GM19455 (cell line): ENCODE data around the gene IRF1.

Experiments used
- ATAC-seq: cut with Tn5 transposase; IDR thresholded peaks from one replicate; pipeline ENCODE4 v1.9.1; 2021; ENCODE audit not compliant: unreplicated experiment

IRF1 gene

DNA sequence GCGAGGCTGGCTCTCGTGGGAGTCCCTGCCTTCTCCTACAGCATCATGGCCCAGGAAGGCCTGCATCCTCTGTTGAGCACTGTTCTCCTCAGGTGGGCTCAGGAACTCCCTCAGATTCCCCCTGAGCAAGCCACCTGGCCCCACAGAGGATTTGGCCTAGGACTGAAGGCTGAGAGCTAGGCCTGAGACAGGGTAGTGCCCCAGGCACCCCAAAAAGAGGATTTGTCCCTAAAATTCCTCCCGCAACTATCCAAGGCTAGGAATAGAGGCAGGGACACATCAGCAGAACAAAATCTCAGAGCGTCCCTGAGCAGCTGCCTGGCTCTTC is 11.0 kb upstream of the IRF1 start:
- ATAC-seq, result no peak

DNA sequence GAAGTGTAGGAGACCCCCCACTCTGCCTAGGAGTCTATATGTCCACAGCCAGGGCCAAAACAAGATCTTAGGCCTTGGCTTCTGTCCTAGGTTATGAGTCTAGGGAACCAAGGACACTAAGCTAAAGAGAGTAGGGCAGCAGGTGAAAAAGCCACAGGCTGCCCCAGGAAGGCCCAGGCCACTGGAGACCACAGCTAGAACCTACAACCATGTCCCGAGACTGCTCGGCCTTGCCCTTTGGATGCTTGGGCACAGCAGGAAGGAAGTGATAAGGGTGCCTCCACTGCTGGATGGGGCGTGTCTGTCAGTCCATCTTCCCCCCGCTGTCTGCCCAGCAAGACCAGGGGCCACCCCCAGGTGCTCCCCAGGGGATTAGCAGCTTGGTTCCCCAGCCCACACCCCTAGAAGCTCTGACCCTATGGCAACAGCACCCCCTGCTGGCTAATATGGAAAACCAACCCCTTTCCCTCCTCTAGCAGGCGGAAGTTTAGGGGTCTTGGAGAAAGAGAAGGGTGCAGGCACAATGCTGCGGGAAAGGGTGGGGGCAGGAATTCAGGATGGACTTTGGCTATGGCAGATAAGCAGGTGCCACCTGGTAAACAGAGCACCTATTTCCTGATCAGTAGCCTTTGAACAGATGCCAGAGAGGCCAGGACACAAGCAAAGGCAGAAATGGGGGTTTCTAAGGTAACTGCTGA is 10.5 kb upstream of the IRF1 start:
- ATAC-seq, result no peak

DNA sequence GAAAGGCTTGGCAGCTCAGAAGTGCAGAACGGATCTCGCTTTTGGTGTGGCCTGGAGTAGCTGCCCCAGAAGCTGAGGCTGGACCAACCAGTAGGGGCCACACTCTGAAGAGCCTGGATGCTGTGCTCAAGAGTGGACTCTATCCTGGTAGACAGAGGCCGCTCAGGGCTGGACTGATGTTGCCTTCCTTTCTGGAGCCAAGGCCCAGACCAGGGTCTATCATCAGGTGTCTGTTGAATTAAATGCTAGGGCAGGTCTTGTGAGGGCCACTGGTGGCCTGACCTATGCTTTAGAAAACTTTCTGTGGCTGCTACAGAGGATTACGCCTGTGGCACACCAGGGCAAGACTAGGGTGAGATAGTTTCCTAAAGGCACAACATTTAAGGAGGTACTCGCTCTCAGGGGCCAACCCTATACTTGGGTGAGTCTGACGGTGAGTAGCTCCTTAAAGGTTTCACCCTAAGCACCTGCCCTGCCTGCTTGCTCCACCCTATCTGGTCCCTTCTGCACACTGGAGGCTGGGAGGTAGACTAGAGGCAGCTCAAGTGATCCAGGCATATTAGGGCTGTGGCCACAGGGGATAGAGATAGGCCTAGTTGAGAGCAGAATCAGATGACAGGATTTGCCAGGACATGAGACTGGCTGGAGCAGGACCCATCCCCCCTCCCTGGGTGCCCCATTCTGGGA is 9.8 kb upstream of the IRF1 start:
- no peak for ATAC-seq

DNA sequence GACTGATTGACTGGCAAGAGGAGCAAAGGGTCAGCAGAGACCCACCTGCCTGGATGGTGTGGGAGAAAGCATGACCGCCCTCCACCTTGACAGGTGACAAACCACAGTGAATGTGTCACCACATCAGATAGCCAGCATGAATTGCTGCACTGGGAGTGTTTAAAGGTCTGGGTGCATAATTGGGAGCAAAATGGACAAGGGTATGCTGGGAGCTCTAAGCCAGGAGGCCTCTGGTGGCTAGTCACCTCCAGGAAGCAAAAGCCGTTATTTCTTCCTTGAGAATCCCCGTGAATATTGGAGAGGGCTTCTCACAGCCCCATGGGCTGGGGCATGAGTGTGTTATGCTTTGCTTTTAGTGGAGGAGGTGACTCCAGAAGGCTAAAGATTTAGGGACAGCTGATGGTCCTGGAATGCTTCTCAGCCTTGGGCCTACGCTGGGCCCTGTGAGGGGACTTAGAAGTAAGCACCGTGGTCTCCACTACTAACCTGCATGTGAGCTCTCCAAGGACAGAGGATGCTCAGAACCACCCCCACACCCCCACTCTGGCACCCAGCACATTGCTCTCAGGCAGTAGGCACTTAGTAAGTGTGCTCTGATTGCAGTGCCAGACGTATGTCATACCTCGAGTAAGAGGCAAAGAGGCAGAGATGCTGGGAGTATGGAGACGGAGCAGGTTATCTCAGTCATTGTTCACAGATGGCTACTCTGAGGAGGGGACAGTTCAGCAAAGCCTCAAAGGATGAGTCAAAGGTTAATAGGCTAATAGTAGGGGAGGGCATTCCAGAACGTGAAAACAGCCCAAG is 9.1 kb upstream of the IRF1 start:
- no peak for ATAC-seq

DNA sequence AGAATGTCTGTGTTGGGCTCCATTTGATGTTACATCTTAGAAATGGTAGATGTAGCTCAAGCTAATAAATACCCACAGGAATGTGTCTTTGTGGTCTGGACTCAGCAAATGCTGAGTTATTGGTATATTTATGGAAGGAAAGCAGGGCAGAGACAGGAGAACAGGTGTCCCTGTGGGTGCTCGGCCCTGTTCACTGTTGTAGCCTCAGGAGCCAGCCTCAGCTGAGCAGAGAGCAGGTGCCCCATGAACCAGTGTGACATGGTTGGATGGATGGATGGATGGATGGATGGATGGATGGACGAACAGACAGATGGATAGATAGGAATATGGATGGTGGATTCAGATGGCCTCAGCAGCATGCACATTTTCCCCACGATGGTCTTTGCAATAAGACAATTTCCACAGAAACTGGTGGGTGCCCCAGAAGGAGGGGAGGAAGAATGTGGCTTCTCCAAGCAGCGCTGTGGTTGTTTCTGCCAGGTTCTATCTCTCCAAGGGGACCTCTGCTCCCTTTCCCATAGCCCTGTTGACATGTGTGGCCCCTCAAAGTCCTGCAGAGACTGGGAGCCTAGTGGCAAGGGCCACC is 8.2 kb upstream of the IRF1 start:
- ATAC-seq, result no peak

DNA sequence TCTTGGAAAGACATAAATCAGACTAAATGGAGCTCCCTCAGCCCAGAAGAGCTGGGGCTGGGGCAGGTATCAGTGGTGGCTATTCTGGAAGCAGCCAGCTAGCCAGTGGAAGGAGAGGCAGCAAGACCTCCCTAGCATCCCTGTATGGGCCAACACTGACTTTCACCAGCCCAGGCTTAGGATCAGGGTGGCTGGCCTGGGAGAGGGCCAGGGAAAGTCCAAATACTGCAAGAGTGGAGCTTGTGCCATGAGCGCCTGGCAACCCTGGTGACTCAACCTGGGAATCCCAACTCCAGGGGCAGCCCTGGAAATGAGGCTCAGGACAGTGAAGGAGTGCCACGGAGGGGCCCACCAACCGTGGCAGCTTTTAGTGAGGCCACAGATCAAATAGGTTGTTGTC is 7.6 kb upstream of the IRF1 start:
- no peak for ATAC-seq

DNA sequence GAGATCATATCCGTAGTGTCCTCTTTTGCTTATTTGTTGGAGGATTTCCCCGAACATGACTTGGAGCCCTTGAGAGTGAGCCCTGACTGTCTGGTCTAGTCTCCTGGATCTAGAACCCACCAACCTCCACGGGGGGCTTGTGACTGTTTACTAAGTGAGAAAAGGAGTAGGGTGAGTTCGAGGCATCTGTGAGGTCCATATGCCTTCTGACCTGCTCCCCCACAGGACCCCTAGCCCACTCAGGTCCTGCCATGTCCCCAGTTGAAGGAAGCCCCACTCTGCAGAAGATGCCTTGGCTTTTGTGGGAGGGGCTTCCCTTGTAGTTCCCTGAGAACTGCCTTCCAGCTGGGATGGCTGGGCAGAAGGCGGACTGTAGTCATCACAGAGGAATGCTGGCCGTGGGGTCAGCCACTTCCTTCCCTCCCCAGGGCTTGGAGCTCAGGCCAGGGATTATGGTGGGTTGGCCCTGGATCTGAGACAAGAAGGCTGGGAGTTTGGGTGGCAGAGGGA is 7.0 kb upstream of the IRF1 start:
- ATAC-seq, result no peak

DNA sequence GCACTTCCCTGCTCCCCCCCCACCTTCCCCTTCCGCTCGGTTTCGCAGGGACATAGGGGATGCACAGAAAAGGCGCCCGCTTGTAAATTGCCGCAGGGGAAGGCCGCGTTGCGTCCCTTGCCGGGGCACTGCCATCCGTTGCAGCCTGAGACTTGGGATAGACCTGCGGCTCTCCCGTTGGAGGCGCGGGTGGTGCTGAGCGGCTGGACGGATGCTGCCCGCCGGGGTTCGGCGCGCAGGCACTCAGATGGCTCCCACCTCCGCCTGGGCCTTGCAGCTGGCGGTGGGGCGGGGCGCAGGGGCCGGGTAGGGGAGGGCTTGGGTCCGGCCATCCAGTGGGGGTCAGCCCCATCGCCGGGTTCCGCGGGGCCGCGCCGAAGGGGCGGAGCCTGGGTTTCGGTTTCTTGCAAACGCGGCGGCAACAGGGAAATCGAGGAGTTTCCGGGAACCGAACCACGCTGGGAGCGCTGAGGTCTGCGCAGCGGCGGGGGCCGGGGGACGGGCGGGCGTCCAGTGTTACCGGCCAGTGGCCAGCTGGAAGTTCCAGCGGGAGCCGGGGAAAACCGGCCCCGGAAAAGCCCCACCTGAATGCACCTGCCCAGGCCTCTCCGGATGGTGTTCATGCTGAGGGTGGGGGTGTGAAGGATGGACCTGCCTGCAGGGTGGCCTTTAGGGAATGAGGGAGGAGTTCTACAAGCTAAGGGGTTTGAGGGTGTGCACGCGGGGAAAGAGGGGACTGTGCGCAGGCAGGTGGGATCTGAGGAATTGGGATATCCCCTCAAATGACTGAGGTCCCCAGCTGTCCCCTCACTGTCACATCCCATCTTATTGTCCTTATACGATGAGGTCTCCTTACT is 6.3 kb upstream of the IRF1 start:
- ATAC-seq, result peak; percentile 57

DNA sequence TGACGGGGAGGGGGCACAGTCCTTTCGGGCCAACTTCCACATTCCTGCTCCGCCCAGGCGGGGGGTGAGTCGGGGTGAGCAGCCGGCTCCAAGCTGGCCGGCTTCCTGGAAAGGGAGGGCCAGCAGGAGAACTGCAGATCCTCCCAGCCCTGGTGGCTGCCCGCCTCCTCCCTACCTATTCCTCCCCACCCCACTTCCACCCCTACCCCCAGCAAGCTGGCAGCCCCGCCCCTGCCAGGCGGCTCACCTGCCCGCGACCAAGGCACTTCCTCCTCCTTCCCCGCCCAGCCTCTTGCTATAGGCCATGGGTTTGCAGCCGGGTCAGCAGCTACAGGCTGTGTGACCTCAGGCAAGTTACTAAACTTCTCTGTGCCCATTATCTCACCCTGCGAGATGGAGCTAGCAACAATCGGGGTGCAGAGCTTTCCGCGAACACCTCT is 5.6 kb upstream of the IRF1 start:
- peak; percentile 49 for ATAC-seq

DNA sequence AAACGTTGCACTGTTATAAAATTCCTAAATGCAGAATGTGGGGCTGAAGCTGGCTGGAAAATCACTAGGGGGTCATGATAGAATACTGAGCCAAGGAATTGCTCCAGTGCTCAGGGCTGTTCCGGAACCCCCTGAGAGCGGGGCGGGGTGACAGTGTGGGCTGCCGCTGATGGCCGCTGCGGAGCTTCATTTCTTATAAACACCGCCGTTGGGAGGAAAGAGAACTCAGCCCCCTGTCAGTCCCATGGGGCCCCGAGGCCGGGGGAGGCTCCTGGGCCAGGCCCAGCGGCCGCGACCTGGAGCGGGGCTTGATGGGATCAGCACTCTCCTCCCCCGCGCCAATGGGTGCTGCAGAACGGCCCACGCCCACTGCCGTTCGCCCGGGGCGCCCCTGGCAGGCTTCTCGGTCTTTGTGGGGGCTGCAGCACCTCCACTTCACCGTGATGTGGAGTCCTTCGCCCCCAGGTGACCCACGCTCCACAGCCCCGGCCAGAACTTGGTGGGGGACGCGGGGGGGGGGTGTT is 5.2 kb upstream of the IRF1 start:
- ATAC-seq, result peak; percentile 24

DNA sequence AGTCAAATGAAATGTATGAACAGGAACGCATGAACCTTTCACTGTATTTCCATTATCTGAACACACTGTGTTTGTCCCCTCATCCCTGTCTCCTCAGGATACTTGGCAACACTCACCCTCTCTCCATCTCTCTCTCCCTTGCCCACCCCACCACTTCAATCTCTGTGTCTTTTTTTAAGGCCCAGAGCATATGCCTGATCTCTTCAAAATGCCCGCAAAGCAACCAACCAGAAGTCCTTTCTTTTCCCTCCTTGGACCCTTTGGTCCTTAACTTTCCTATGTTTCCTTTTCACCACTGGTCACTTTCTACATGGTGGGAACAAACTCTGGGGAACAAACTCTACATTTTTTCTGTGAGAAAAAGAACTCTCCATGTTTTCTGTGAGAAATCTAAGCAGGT is 3.2 kb upstream of the IRF1 start:
- ATAC-seq, result no peak

DNA sequence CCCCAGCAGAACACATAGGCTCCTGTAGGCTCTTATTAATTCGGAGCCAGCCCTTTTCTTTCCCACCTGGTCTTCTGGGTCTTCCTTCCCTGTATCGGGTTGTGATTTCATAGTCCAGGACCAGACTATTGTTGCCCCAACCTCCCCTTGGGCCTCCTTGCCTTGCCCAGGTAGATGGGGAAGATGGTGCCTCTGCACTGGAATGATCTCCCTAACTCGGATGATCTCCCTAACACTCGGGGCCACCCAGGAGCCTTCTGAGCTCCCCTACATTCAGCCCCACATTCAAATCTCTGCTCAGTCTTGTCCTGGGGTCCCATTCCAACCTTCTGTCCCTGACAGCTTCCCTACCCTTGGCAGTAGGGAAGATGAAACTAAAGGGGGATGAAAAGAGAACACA is 2.7 kb upstream of the IRF1 start:
- ATAC-seq, result no peak

DNA sequence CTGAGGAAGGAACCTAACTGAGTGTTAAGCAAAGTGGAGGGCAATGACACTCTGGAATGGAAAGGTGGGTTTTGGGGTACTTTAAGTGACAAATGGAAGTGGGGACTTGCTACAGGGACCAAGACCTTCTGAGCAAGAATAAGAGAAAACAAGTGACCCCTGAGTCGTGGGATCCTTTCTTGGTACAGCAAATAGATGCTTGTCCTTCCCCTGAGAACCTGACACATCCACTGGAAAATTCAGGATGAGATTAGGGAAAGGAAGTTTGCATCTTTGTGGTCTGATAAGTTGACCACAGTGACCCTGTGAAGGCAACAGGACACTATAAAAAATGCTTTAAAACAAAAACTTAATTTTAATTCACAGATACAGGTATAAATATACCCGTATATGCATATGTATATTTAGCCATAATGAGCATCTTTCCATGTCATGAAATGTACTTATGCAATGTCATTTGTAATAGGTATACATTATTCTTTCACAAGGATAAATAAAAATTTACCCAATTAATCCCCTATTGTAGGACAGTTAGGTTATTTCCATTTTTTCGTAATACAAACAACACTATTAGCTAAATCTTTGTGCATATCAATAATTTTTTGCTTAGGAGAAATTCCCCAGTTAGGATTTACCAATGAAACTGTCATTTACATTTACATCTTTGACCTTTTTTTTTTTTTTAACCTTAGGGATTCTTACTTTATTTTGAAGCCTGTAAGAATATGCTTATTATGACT is 2.0 kb upstream of the IRF1 start:
- ATAC-seq, result no peak

DNA sequence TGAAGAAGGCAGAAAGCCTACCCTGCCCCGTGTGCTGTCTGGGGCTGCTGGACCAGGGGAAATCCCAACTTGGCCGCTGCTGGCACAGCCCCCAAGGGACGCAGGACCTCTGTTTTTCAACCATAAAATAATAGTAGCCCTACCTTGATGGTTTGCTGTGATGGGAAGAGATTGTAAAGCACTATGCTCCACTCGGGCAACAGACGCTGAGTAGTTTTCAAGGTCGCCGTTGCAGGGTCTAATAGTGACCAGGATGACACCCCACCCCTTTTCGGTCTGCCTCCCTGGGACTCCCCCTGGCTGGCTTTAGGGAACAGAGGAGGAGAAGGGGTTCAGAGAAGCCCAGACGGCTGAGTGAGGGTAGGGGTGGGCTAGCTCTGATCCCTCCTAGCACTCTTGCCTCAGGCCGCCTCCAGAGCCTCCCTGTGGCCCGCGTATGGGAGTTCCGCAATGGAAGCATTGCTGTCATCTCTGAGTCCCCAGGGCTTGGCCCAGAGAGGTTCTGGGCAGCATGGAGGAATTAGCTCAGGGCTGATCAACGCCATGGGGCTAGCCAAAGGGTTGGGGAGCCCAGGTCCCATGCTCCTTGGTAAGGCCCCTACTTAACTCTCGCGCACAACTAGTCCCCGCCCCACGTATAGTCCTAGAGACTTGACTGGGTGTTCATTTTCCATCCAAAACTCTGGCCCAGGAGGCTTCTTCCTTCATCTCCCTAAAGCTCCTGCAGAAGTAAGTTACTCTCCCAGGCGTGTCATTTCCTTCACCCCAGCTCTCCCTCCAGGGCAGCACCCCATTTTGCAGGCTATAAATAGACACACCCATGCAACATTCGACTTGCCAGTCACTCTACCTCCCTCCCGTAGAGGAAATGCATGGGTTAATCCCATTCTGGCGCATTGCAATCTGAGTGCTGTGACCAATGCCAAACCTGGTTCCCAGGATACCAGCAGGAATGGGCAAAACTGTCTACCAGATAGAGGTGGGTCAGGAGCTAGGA is 1.1 kb upstream of the IRF1 start:
- peak; percentile 15 for ATAC-seq

DNA sequence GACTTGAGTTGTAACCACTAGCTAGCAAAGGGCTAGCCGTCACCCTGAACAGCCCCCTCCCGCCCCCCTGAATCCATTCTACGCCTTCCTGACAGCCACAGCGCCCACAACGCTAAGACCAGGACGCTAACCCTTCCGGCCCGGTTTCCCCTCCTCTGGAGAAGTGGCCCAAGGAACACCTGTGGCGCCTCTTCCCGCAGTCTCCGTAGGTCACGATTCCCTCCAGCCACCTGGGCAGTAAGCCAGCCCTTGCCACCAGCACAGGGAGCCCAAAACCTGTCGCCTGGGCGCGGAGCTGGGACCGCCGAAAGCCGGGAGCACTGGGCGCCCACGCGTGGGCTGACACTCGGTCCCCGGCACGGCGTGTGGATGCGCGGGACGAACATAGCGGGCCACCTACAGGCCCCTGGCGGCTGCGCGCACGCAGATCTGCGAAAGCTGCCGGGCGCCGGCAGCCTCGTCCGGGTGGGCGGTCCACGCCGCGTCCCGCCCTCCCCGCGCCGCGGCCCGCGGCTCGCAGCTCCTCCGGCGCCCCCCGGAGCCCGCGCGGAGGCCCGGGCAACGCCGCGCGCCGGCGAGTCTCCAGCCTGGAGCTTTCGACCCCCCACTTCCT is 596 bp downstream of the IRF1 start:
- peak; percentile 41 for ATAC-seq

DNA sequence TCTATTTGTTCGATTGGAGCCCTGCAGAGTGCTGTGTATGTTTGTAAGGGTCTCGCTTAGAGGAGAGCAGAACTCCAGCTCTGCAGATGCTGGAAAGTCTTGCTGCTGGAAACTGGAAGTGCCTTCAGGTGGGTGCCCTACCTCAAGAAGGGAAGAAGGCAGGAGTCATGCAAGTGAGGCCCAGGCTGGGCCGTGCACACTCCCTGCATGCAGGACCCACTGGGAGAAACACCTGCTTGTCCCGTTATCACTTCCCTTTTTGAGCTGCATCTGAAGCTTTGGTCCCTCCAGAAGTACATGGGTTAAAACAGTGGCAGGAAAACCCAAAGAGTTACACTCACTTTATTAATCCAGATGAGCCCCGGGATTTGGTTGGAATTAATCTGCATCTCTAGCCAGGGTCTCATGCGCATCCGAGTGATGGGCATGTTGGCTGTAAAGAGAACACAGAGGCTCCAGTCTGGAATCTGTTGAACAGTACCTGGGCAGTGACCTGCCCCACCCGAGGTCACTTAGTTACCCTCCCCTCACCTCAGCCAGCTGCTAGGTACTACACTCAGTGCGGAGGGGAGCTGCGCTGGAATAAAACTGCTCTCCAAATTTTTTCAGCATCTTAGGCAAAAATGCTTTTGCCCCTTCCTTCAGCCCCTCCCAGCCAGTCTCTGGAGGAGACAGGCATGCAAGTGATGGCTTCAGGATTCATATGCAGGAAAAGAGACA is 1.4 kb downstream of the IRF1 start:
- no peak for ATAC-seq

DNA sequence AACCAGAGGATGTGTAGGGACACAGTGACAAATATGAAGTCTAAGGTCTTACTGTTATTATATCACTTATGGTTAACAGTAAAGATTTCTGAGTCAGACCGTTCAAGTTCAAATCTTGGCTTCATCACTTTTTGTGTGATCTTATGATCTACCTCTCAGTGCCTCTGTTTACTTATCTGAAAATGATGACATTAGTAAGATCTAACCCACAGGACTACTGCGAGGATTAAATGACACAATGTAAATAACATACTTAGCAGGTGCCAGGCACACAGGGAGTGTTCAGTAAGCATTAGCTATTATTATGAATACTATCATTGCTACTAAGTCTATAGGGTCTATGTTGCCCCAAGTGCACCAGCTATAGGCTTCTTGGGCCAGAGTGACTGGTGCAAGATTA is 2.0 kb downstream of the IRF1 start:
- ATAC-seq, result no peak
